OCI-LY3 (cell line): ENCODE measurements around the gene CEMIP.

Experiments used
- CTCF ChIP-seq: fragments of 200-600, 300-600 bp; sonication (generic); IDR thresholded peaks from 2 replicates; pipeline ENCODE4 v1.5.1; 2014; ENCODE audit warnings: antibody characterized with exemption, low read length, low read depth
- EZH2phosphoT487 ChIP-seq: fragments of 200-600 bp; shearing (Covaris generic); IDR thresholded peaks from 2 replicates; pipeline ENCODE4 v1.6.1; 2018; ENCODE audit warnings: antibody characterized with exemption, mixed run types, low read depth

GRCh38 chr15:80764535-80764934, 14.6 kb upstream of the CEMIP start:
- TF ChIP-seq EZH2phosphoT487 (no peak), CTCF (no peak)
